ENCODE data around the gene PPP4R1.

Gene PPP4R1

DNA sequence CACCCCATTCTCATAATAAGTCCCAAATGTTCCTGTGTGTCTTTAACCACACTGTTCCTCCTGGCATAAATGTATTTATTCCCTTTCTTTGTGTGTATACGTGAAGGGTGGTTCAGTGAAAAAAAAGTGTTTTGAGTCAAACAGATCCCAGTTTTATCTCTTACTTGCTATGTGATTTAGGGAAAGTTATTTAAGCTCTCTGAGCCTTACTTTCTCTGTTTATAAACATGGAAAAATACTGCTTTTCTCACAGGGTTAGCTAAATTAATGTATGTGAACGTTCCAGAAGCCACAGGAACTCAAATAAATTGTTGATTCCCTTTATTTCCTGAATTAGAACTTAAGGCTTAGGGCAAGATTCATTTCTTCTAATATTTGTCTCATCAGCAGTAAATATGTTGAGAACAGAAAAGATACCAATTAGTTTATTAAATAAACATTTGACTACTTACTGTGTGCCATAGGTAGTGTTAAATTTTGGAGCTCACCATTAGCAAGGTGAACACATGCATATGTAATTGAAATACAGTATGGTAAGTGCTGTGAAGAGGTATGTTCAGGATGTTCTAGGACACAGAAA, 105.8 kb downstream of the PPP4R1 start:
- Histone ChIP-seq H3F3A (ENCODE audit: low read depth) (no peaks in the 10 kb centered on the region), H3K4me1 (ENCODE audit: insufficient read depth, low read length, poor library complexity, severe bottlenecking) (peaks cover 5% of the 10 kb centered on the region), H3K9me2 (replicated peaks; ENCODE audit: low read depth, low read length) (no peaks in the 10 kb centered on the region), H3K9ac (ENCODE audit: low read depth, low read length, poor library complexity, severe bottlenecking) (no peak overlapping the region), H3K4me3 (ENCODE audit: low read length, poor library complexity, severe bottlenecking) (no peak overlapping the region), H4K20me1 (ENCODE audit: insufficient read depth, low read length, poor library complexity, severe bottlenecking) (peaks cover 32% of the 10 kb centered on the region), H2AFZ (ENCODE audit: low read length) (no peak overlapping the region), H3K9me3 (ENCODE audit: insufficient read depth, low read depth, low read length) (0 out of 2 replicates have a peak, but pooled peaks cover 2% of the 10 kb centered on the region), H3K27me3 (ENCODE audit: insufficient read depth, low read length, poor library complexity, severe bottlenecking) (no peaks in the 10 kb centered on the region), H3K36me3 (ENCODE audit: insufficient read depth, low read length) (peaks cover 6% of the 10 kb centered on the region; the same call in 1 of the 2 replicates), H3K4me2 (ENCODE audit: low read depth, low read length, poor library complexity, severe bottlenecking) (no peak overlapping the region), H3K79me2 (ENCODE audit: insufficient read depth, low read length) (peaks cover 90% of the 10 kb centered on the region)
- TF ChIP-seq, protein P1, sequence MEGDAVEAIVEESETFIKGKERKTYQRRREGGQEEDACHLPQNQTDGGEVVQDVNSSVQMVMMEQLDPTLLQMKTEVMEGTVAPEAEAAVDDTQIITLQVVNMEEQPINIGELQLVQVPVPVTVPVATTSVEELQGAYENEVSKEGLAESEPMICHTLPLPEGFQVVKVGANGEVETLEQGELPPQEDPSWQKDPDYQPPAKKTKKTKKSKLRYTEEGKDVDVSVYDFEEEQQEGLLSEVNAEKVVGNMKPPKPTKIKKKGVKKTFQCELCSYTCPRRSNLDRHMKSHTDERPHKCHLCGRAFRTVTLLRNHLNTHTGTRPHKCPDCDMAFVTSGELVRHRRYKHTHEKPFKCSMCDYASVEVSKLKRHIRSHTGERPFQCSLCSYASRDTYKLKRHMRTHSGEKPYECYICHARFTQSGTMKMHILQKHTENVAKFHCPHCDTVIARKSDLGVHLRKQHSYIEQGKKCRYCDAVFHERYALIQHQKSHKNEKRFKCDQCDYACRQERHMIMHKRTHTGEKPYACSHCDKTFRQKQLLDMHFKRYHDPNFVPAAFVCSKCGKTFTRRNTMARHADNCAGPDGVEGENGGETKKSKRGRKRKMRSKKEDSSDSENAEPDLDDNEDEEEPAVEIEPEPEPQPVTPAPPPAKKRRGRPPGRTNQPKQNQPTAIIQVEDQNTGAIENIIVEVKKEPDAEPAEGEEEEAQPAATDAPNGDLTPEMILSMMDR (conservative IDR thresholded peaks at IDR 0.05; ENCODE audit: low read length), result no peak
- TF ChIP-seq EZH2phosphoT487 (IDR thresholded peaks at IDR 0.05; ENCODE audit: borderline replicate concordance), result no peak

DNA sequence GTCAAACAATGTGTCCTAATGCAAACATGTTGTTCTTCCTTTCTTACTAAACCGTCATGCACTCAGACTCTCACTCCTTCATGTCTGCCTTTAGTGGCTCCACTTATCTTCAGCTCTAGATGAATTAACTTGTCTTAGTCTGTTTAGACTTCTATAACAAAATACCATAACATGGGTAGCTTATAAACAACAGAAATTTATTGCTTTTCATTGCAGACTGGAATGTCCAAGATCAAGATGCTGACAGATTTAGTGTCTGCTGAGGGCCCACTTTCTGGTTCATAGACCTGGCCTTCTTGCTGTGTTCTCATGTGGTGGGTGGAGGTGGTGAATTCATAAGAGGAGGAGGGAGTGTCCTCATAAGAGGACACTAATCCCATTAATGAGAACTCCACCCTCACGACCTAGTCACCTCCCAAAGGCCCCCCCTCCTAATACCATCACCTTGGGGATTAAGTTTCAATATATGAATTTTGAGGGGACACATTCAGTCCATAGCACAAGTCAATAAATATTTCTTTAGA, 106.7 kb downstream of the PPP4R1 start:
- 0 out of 2 replicates have a peak, but pooled peaks cover 3% of the 10 kb centered on the region for H3K9me3 ChIP-seq (ENCODE audit: insufficient read depth, low read depth, low read length)
- no peak overlapping the region for H2AFZ ChIP-seq (ENCODE audit: low read length)
- peaks cover 89% of the 10 kb centered on the region for H3K79me2 ChIP-seq (ENCODE audit: insufficient read depth, low read length)
- peaks cover 5% of the 10 kb centered on the region for H3K4me1 ChIP-seq (ENCODE audit: insufficient read depth, low read length, poor library complexity, severe bottlenecking)
- no peak overlapping the region for H3K4me2 ChIP-seq (ENCODE audit: low read depth, low read length, poor library complexity, severe bottlenecking)
- H4K20me1 ChIP-seq (ENCODE audit: insufficient read depth, low read length, poor library complexity, severe bottlenecking), result peaks cover 32% of the 10 kb centered on the region
- H3K9me2 ChIP-seq (replicated peaks; ENCODE audit: low read depth, low read length), result no peaks in the 10 kb centered on the region
- no peak overlapping the region for H3K9ac ChIP-seq (ENCODE audit: low read depth, low read length, poor library complexity, severe bottlenecking)
- H3K27me3 ChIP-seq (ENCODE audit: insufficient read depth, low read length, poor library complexity, severe bottlenecking), result no peaks in the 10 kb centered on the region
- no peaks in the 10 kb centered on the region for H3F3A ChIP-seq (ENCODE audit: low read depth)
- no peak overlapping the region for H3K4me3 ChIP-seq (ENCODE audit: low read length, poor library complexity, severe bottlenecking)
- H3K36me3 ChIP-seq (ENCODE audit: insufficient read depth, low read length), result 0 out of 2 replicates have a peak, but pooled peaks cover under 1% of the 10 kb centered on the region
- TF ChIP-seq EZH2phosphoT487 (IDR thresholded peaks at IDR 0.05; ENCODE audit: borderline replicate concordance), result no peak
- TF ChIP-seq, protein P1 (conservative IDR thresholded peaks at IDR 0.05; ENCODE audit: low read length), result no peak

DNA sequence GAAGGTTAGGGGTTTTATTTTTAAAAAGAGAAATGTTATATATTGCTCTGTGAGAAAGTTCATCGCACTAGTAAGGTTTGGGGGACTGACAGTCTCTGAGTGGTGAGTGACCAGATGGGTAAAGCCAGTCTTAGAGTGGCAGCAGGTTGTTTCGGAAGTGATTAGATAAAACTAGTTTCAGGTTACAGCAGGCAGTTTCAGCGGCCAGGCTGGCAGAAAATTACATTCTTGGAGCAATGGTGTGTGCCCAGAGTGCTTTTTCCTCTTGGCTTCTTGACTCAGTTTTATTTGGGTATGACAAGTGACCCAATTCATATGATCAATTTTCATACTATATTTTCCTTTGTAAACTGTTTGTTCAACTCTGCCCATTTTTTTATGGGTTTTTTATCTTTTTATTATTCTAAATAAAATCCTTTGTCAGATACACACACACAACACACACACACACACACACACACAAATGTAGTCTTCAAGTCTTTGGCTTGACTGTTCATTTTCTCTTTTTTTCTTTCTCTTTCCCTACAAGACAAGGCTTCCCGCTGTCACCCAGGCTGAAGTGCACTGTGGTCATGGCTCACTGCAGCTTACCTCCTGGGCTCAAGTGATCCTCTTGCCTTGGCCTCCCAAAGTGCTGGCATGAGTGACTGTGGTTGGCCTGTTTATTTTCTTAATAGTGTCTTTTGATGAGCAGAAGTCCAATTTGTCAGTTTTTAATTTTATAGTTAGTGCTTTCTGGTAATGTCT, 108.1 kb downstream of the PPP4R1 start:
- Histone ChIP-seq H3K4me1 (ENCODE audit: insufficient read depth, low read length, poor library complexity, severe bottlenecking) (peaks cover 5% of the 10 kb centered on the region), H3F3A (ENCODE audit: low read depth) (no peaks in the 10 kb centered on the region), H3K27me3 (ENCODE audit: insufficient read depth, low read length, poor library complexity, severe bottlenecking) (no peaks in the 10 kb centered on the region), H3K36me3 (ENCODE audit: insufficient read depth, low read length) (peaks cover 6% of the 10 kb centered on the region; the same call in 1 of the 2 replicates), H3K4me3 (ENCODE audit: low read length, poor library complexity, severe bottlenecking) (no peak overlapping the region), H2AFZ (ENCODE audit: low read length) (no peak overlapping the region), H4K20me1 (ENCODE audit: insufficient read depth, low read length, poor library complexity, severe bottlenecking) (peaks cover 30% of the 10 kb centered on the region), H3K4me2 (ENCODE audit: low read depth, low read length, poor library complexity, severe bottlenecking) (no peak overlapping the region), H3K9me2 (replicated peaks; ENCODE audit: low read depth, low read length) (no peaks in the 10 kb centered on the region), H3K9ac (ENCODE audit: low read depth, low read length, poor library complexity, severe bottlenecking) (no peak overlapping the region), H3K9me3 (ENCODE audit: insufficient read depth, low read depth, low read length) (0 out of 2 replicates have a peak, but pooled peaks cover 3% of the 10 kb centered on the region), H3K79me2 (ENCODE audit: insufficient read depth, low read length) (peaks cover 84% of the 10 kb centered on the region)
- TF ChIP-seq EZH2phosphoT487 (IDR thresholded peaks at IDR 0.05; ENCODE audit: borderline replicate concordance), result no peak
- TF ChIP-seq, protein P1 (conservative IDR thresholded peaks at IDR 0.05; ENCODE audit: low read length), result no peak

Measured in Loucy (cell line).